ENCODE results near the gene SPINK8.
"Not testable (repeated sequence)": the region's sequence is repeated elsewhere in the genome, so short reads cannot be mapped to it uniquely, and the experiment has no call there.

- TF ChIP-seq POLR2A, CTCF (IDR thresholded peaks at IDR 0.05): not testable (repeated sequence)
These were observed 1.6 kb downstream of the SPINK8 start for GRCh38 chr3:48331706-48332435.
